ENCODE data around the gene NR1I3. TPM values are rescaled to one million over a fixed set of nuclear protein-coding genes. Genes with fewer than 3 reads are reported as not detected.

NR1I3 gene
- total RNA-seq, 1 donor from 2014 or later, result not detected

DNA sequence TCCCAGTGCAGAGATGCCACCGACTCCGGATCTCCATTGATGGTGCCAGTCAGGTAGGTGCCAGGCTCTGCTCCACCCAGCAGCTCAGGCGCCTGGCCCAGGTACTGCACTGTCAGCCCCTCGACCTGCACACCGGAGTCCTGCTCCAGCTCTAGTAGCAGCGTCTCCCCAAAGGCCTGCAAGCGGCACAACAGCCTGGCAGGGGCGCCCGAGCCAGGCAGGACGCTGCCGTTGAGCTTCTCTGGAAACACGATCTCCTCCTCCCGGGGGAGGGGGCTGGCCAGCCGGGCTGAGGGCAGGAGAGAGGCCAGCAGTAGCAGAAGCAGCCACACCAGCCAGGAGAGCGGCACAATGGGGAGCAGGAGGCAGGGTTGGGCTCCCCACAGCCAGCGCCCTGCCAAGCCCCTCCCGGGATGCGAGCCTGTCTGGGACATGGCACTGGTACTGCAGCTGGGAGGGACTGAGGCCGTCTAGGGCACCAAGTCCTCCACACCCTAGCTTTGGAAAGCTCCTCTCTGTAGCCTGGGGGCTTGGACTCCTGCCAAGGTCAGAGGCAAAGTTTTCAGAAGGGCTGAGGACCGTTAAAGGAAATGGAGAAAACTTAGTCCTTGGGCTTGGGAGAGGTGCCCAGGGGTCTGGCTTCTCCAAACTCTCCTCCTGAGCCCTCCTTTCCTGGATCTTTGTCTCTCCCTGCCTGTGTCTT lies 39.7 kb downstream of the NR1I3 start:
- Histone ChIP-seq H3K9me3 (no peaks in the 10 kb centered on the region), H3K27me3 (no peaks in the 10 kb centered on the region), H3K4me3 (peak overlapping the region; percentile 34 to 59), H3K36me3 (peaks cover 0 to 2% of the 10 kb centered on the region in 2 donors), H3K4me1 (peaks cover 86% of the 10 kb centered on the region), H3K27ac (peak overlapping the region; percentile 97)
- intact Hi-C loops (cut with DNase I), result loop anchor here (10.0 kb wide), 1 partner anchor 186 kb away; no protein-coding TSS in a partner anchor
- DNase-seq (ENCODE audit: extremely low spot score in 2 of 2), result no peak
- TF ChIP-seq POLR2A (IDR thresholded peaks at IDR 0.05) (no peak), POLR2AphosphoS5 (IDR thresholded peaks at IDR 0.05; ENCODE audit: insufficient read depth in 1 of 2, low read depth in 1 of 2) (no peak)
- TF ChIP-seq, protein P1, sequence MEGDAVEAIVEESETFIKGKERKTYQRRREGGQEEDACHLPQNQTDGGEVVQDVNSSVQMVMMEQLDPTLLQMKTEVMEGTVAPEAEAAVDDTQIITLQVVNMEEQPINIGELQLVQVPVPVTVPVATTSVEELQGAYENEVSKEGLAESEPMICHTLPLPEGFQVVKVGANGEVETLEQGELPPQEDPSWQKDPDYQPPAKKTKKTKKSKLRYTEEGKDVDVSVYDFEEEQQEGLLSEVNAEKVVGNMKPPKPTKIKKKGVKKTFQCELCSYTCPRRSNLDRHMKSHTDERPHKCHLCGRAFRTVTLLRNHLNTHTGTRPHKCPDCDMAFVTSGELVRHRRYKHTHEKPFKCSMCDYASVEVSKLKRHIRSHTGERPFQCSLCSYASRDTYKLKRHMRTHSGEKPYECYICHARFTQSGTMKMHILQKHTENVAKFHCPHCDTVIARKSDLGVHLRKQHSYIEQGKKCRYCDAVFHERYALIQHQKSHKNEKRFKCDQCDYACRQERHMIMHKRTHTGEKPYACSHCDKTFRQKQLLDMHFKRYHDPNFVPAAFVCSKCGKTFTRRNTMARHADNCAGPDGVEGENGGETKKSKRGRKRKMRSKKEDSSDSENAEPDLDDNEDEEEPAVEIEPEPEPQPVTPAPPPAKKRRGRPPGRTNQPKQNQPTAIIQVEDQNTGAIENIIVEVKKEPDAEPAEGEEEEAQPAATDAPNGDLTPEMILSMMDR (IDR thresholded peaks at IDR 0.05), result no peak

DNA sequence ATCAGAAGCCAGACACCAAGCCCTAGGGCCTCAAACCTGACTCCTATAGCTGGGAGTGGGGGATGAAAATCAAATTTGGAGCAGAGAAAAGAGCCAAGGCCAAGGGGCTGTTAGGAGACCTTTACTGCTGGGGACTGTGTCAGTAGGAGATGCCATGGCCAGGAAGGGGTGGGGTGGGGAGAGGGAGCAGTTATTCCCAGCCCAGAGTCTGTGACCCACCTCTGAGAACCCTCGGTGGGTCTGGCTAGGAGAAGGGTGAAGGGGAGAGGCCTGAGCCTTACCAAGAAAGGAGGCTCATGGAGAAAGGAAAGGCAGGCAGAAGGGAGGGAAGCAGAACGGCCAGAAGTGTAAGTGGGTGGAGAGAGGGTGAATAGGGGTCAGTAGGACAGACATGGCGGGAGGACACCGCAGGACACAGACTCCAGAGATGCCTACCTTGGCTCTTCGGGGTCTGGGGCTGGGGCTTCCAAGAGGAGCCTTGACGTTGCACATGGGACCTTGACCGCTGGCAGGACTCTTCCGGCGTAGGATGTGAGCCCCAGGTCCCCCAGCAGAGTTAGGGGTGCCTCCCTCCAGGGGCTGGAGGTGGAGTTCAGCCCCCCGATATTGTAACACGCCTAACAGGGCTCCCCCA lies 40.3 kb downstream of the NR1I3 start:
- peaks cover 84% of the 10 kb centered on the region for H3K4me1 ChIP-seq
- DNase-seq (ENCODE audit: extremely low spot score in 2 of 2), result no peak
- no peaks in the 10 kb centered on the region for H3K9me3 ChIP-seq
- intact Hi-C loops (cut with DNase I), result loop anchor here (10.0 kb wide), 1 partner anchor 187 kb away; no protein-coding TSS in a partner anchor
- no peaks in the 10 kb centered on the region for H3K27me3 ChIP-seq
- TF ChIP-seq POLR2A (IDR thresholded peaks at IDR 0.05) (no peak), POLR2AphosphoS5 (IDR thresholded peaks at IDR 0.05; ENCODE audit: insufficient read depth in 1 of 2, low read depth in 1 of 2) (no peak)
- TF ChIP-seq, protein P1 (IDR thresholded peaks at IDR 0.05), result no peak
- H3K4me3 ChIP-seq, result peak overlapping the region; percentile 34 to 59
- H3K27ac ChIP-seq, result peak overlapping the region; percentile 97
- H3K36me3 ChIP-seq, result peaks cover 0 to 8% of the 10 kb centered on the region in 2 donors

DNA sequence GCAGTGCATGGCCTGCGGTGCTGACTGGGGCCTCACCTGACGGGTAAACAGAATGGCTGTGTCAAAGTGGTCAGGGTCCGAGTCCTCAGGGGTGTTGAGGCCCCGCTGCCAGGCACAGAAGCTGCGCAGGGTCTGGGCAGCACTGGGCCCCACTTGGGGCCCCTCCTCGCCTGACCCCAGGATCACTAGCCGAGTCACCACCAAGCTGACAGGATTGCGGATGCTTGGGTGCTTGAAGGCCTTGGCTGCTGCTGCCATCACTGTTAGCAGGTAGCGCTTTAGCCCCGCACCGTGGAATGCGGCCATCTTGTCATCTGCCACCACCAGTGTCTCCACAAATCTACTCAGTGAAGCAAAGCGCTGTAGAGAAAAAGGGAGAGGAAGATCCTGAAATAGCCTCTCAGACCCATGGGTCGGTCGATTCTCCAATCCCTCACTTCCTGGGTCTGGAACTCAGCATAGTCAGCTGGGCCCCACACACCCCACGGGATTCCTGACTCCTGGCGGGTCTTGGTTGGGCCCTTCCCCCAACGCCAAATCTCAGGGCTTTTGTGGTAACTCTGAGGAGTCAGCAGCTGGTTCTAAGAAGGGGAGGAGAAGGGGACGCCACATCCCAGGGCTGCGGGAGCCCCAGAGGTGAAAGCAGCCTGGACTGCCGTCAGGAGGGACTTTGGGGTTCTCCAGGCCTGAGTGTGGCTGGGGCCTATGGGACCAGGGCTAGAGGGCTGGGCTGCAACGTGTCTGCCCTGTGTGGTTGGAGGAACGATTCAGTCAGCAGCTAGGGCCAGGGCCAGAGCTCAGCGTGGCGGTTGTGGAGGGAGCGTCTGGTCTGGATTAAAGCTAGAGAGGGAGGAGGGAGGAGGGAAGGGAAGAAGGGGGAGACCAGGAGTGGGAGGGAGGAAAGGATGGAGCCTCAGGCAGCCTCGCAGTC lies 41.2 kb downstream of the NR1I3 start:
- H3K4me3 ChIP-seq, result peak overlapping the region; percentile 34 to 59
- no peak for DNase-seq (ENCODE audit: extremely low spot score in 2 of 2)
- H3K36me3 ChIP-seq, result peaks cover 0 to 8% of the 10 kb centered on the region in 2 donors
- H3K27ac ChIP-seq, result peak overlapping the region; percentile 97
- TF ChIP-seq, protein P1 (IDR thresholded peaks at IDR 0.05), result no peak
- TF ChIP-seq POLR2AphosphoS5 (IDR thresholded peaks at IDR 0.05; ENCODE audit: insufficient read depth in 1 of 2, low read depth in 1 of 2), result peak in 1 of 2 donors; percentile 77
- TF ChIP-seq POLR2A (IDR thresholded peaks at IDR 0.05), result peak in 1 of 2 donors; percentile 19
- H3K27me3 ChIP-seq, result no peaks in the 10 kb centered on the region
- intact Hi-C loops (cut with DNase I), result loop anchor here (10.0 kb wide), 1 partner anchor 188 kb away; no protein-coding TSS in a partner anchor
- peaks cover 88% of the 10 kb centered on the region for H3K4me1 ChIP-seq
- no peaks in the 10 kb centered on the region for H3K9me3 ChIP-seq

DNA sequence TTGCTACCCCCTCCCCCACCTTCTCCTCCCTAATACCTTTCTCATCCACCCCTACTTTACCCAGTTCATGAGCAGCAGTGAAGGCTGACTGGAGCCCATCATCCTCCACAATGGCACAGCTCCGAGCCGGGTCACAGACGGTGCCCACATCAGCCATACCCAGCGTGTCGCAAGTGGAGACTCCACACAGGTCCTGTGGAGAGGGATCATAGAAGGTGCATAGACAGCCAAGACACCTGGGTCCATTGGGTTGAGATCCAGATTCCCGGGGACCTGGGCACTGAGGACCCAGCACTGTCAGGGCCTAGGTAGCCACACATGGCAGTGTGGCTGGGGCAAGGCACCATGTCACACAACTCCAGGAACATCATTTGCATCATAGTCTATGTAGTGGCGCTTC lies 41.9 kb downstream of the NR1I3 start:
- no peak for TF ChIP-seq POLR2A (IDR thresholded peaks at IDR 0.05)
- TF ChIP-seq, protein P1 (IDR thresholded peaks at IDR 0.05), result no peak
- no peak for TF ChIP-seq POLR2AphosphoS5 (IDR thresholded peaks at IDR 0.05; ENCODE audit: insufficient read depth in 1 of 2, low read depth in 1 of 2)
- Histone ChIP-seq H3K4me1 (peaks cover 81% of the 10 kb centered on the region), H3K9me3 (no peaks in the 10 kb centered on the region), H3K4me3 (peak overlapping the region in 1 of 2 donors; percentile 24), H3K27ac (peak overlapping the region; percentile 97), H3K36me3 (peaks cover 0 to 10% of the 10 kb centered on the region in 2 donors), H3K27me3 (no peaks in the 10 kb centered on the region)
- DNase-seq (ENCODE audit: extremely low spot score in 2 of 2), result no peak
- intact Hi-C loops (cut with DNase I), result loop anchor here (10.0 kb wide), 1 partner anchor 189 kb away; no protein-coding TSS in a partner anchor
